Neural progenitor cell (in vitro differentiated cells): ENCODE results near the gene UBAC1. TPM values are rescaled to one million over a fixed set of nuclear protein-coding genes. Genes with fewer than 3 reads are reported as not detected.

Experiments used
- DNase-seq: peaks from one replicate; pipeline ENCODE4 v3.0.0-alpha.2; 2016; ENCODE audit warnings: low spot score
- H2AFZ ChIP-seq: fragments of 200-600 bp; sonication (generic); replicated peaks from 2 replicates; pipeline ENCODE4 v1.6.1; 2016; ENCODE audit warnings: antibody characterized with exemption
- H3F3A ChIP-seq: fragments of 200-600 bp; sonication (generic); 2 replicates; pipeline ENCODE4 v1.6.1; 2016; ENCODE audit warnings: antibody characterized with exemption, low read depth
- H3K27ac ChIP-seq: fragments of 200-600 bp; sonication (generic); 2 replicates; pipeline ENCODE4 v1.5.1; 2016; ENCODE audit warnings: mild to moderate bottlenecking
- H3K27me3 ChIP-seq: fragments of 200-600 bp; sonication (generic); 2 replicates; pipeline ENCODE4 v1.6.1; 2016; ENCODE audit warnings: mild to moderate bottlenecking, moderate library complexity
- H3K36me3 ChIP-seq: fragments of 200-600 bp; sonication (generic); 2 replicates; pipeline ENCODE4 v1.5.1; 2016
- H3K4me1 ChIP-seq: fragments of 200-600 bp; sonication (generic); 2 replicates; pipeline ENCODE4 v1.6.1; 2016; ENCODE audit warnings: mixed run types
- H3K4me2 ChIP-seq: fragments of 200-600 bp; sonication (generic); 2 replicates; pipeline ENCODE4 v1.6.1; 2016
- H3K4me3 ChIP-seq: fragments of 200-600 bp; sonication (generic); 2 replicates; pipeline ENCODE4 v1.5.1; 2016
- H3K79me2 ChIP-seq: fragments of 200-600 bp; sonication (generic); 2 replicates; pipeline ENCODE4 v1.6.1; 2016; ENCODE audit warnings: low read depth
- H3K9ac ChIP-seq: fragments of 200-600 bp; sonication (generic); 2 replicates; pipeline ENCODE4 v1.6.1; 2016
- H3K9me3 ChIP-seq: fragments of 200-600 bp; sonication (generic); 2 replicates; pipeline ENCODE4 v1.5.1; 2016; ENCODE audit warnings: low read depth
- H4K20me1 ChIP-seq: fragments of 200-600 bp; sonication (generic); 2 replicates; pipeline ENCODE4 v1.6.1; 2016; ENCODE audit warnings: low read depth
- H3K27ac Mint-ChIP-seq: 3 replicates; pipeline ENCODE4 v1.8.0; 2021; ENCODE audit warnings: mixed read lengths
- H3K27me3 Mint-ChIP-seq: 2 replicates; pipeline ENCODE4 v1.8.0; 2022; ENCODE audit warnings: low read depth, mild to moderate bottlenecking, inconsistent platforms, moderate library complexity, mixed read lengths; ENCODE audit not compliant: insufficient read depth
- H3K36me3 Mint-ChIP-seq: 3 replicates; pipeline ENCODE4 v1.8.0; 2021; ENCODE audit warnings: mixed read lengths
- H3K4me1 Mint-ChIP-seq: 3 replicates; pipeline ENCODE4 v1.8.0; 2021; ENCODE audit warnings: mixed read lengths
- H3K4me3 Mint-ChIP-seq: 3 replicates; pipeline ENCODE4 v1.8.0; 2021; ENCODE audit warnings: mild to moderate bottlenecking, moderate library complexity, mixed read lengths
- H3K9me3 Mint-ChIP-seq: 3 replicates; pipeline ENCODE4 v1.8.0; 2020; ENCODE audit warnings: mixed read lengths
- CTCF ChIP-seq: fragments of 200-600 bp; sonication (generic); IDR thresholded peaks from 2 replicates; pipeline ENCODE4 v1.5.1; 2017; ENCODE audit warnings: antibody characterized with exemption, mild to moderate bottlenecking
- EZH2 ChIP-seq: fragments of 200-600 bp; sonication (generic); IDR thresholded peaks from 2 replicates; pipeline ENCODE4 v1.6.1; 2017; ENCODE audit warnings: antibody characterized with exemption, mild to moderate bottlenecking, moderate library complexity
- EZH2phosphoT487 ChIP-seq: fragments of 200-600 bp; sonication (generic); IDR thresholded peaks from 2 replicates; pipeline ENCODE4 v1.6.1; 2017; ENCODE audit warnings: antibody characterized with exemption
- total RNA-seq: library from RNA; depleted of rRNA; stranded (reverse); fragments of >200 nt; gene quantifications from 2 replicates; pipeline ENCODE4 v1.2.3, GENCODE V29; 2015; ENCODE audit warnings: low replicate concordance

The UBAC1 gene
- total RNA-seq, 1 donor from 2014 or later = 66.0 TPM

- Mint-ChIP-seq H3K36me3 (no peaks in the 10 kb centered on the region), H3K27me3 (peaks cover 2% of the 10 kb centered on the region), H3K27ac (no peak overlapping the region), H3K4me1 (peaks cover 17% of the 10 kb centered on the region), H3K9me3 (no peaks in the 10 kb centered on the region), H3K4me3 (no peak overlapping the region)
- Histone ChIP-seq H4K20me1 (no peaks in the 10 kb centered on the region), H3K36me3 (no peaks in the 10 kb centered on the region), H3K9me3 (no peaks in the 10 kb centered on the region), H3K27me3 (no peaks in the 10 kb centered on the region), H3K4me3 (no peak overlapping the region), H3K27ac (no peak overlapping the region), H3F3A (peaks cover 19% of the 10 kb centered on the region), H3K4me1 (peaks cover 18% of the 10 kb centered on the region), H3K4me2 (no peak overlapping the region), H3K9ac (no peak overlapping the region), H3K79me2 (no peaks in the 10 kb centered on the region), H2AFZ (no peak overlapping the region)
- TF ChIP-seq EZH2 = no peak
- no peak for TF ChIP-seq EZH2phosphoT487
- no peak for TF ChIP-seq CTCF
- DNase-seq = no peak
Observed at GRCh38 chr9:135985459-135985774, 24.2 kb upstream of the UBAC1 start.

GRCh38 chr9:135984072-135984710 is 23.0 kb upstream of the UBAC1 start:
- Histone ChIP-seq H3K4me3 (no peak overlapping the region), H3K4me1 (peaks cover 8% of the 10 kb centered on the region), H3K4me2 (peak overlapping the region; percentile 0), H3K79me2 (no peaks in the 10 kb centered on the region), H3K27me3 (no peaks in the 10 kb centered on the region), H3F3A (peaks cover 7% of the 10 kb centered on the region), H4K20me1 (no peaks in the 10 kb centered on the region), H3K9ac (no peak overlapping the region), H2AFZ (no peak overlapping the region), H3K36me3 (no peaks in the 10 kb centered on the region), H3K27ac (no peak overlapping the region), H3K9me3 (no peaks in the 10 kb centered on the region)
- TF ChIP-seq CTCF (no peak), EZH2phosphoT487 (no peak), EZH2 (no peak)
- Mint-ChIP-seq H3K36me3 (no peaks in the 10 kb centered on the region), H3K27me3 (peaks cover 2% of the 10 kb centered on the region), H3K9me3 (no peaks in the 10 kb centered on the region), H3K27ac (no peak overlapping the region), H3K4me1 (peaks cover 11% of the 10 kb centered on the region), H3K4me3 (no peak overlapping the region)
- DNase-seq = no peak

- no peak for DNase-seq
- Mint-ChIP-seq H3K9me3 (no peaks in the 10 kb centered on the region), H3K36me3 (no peaks in the 10 kb centered on the region), H3K27me3 (peaks cover 2% of the 10 kb centered on the region), H3K27ac (no peak overlapping the region), H3K4me3 (no peak overlapping the region), H3K4me1 (peaks cover 11% of the 10 kb centered on the region)
- Histone ChIP-seq H3K4me2 (no peak overlapping the region), H3K79me2 (no peaks in the 10 kb centered on the region), H3K9ac (no peak overlapping the region), H2AFZ (no peak overlapping the region), H3K4me1 (peaks cover 8% of the 10 kb centered on the region), H3K9me3 (no peaks in the 10 kb centered on the region), H3K27me3 (no peaks in the 10 kb centered on the region), H3K27ac (no peak overlapping the region), H3K4me3 (no peak overlapping the region), H3K36me3 (no peaks in the 10 kb centered on the region), H3F3A (peaks cover 6% of the 10 kb centered on the region), H4K20me1 (no peaks in the 10 kb centered on the region)
- no peak for TF ChIP-seq EZH2phosphoT487
- TF ChIP-seq CTCF = no peak
- no peak for TF ChIP-seq EZH2
Observed at GRCh38 chr9:135983208-135984071, 22.3 kb upstream of the UBAC1 start.
